ENCODE results near the gene SNX4.

GRCh38 chr3:125470671-125471070 is 49.3 kb downstream of the SNX4 start:
- TF ChIP-seq ATF2 (IDR thresholded peaks at IDR 0.05; ENCODE audit: low read length) (no peak), CTCF (IDR thresholded peaks at IDR 0.05; ENCODE audit: control extremely low read depth in 1 of 3, insufficient read depth in 1 of 3, low read depth in 1 of 3, low read length in 3 of 3) (no peak), CEBPB (IDR thresholded peaks at IDR 0.05; ENCODE audit: low read depth, low read length) (no peak), MAFK (IDR thresholded peaks at IDR 0.05; ENCODE audit: low read depth, low read length) (no peak), NRF1 (IDR thresholded peaks at IDR 0.05; ENCODE audit: low read depth, low read length) (no peak), CHD1 (IDR thresholded peaks at IDR 0.05; ENCODE audit: low read depth, low read length) (no peak), RAD21 (IDR thresholded peaks at IDR 0.05 in 1 of 2, conservative IDR thresholded peaks at IDR 0.05 in 1 of 2; ENCODE audit: low read depth in 2 of 2, low read length in 2 of 2) (no peak), SIN3A (conservative IDR thresholded peaks at IDR 0.05 in 1 of 2, IDR thresholded peaks at IDR 0.05 in 1 of 2; ENCODE audit: low read depth in 1 of 2, low read length in 2 of 2) (no peak), POLR2A (IDR thresholded peaks at IDR 0.05; ENCODE audit: control extremely low read depth in 1 of 2, low read depth in 2 of 2, low read length in 2 of 2) (no peak), POLR2AphosphoS5 (IDR thresholded peaks at IDR 0.05; ENCODE audit: low read depth, low read length) (no peak), EGR1 (IDR thresholded peaks at IDR 0.05; ENCODE audit: borderline replicate concordance, low read depth, low read length) (no peak), YY1 (IDR thresholded peaks at IDR 0.05; ENCODE audit: low read depth, low read length) (no peak), GABPA (IDR thresholded peaks at IDR 0.05; ENCODE audit: borderline replicate concordance, insufficient read depth, low read length) (no peak)
